HG03039 (cell line): ENCODE results near the gene SMIM23.

ENCODE experiments used
- ATAC-seq: cut with Tn5 transposase; IDR thresholded peaks from one replicate; pipeline ENCODE4 v1.9.1; 2021; ENCODE audit warnings: mild to moderate bottlenecking, moderate library complexity; ENCODE audit not compliant: unreplicated experiment

The SMIM23 gene

GRCh38 chr5:171813270-171813669 lies 27.7 kb downstream of the SMIM23 start:
- no peak for ATAC-seq

- ATAC-seq: no peak
Measured at GRCh38 chr5:171813813-171814490, 28.3 kb downstream of the SMIM23 start.

- no peak for ATAC-seq
Measured at GRCh38 chr5:171816666-171817065, 31.0 kb downstream of the SMIM23 start.

- ATAC-seq: no peak
Measured at GRCh38 chr5:171820561-171820960, 34.9 kb downstream of the SMIM23 start.

GRCh38 chr5:171821286-171821685 lies 35.7 kb downstream of the SMIM23 start:
- no peak for ATAC-seq

GRCh38 chr5:171823269-171823668 lies 37.7 kb downstream of the SMIM23 start:
- ATAC-seq: no peak

- ATAC-seq: no peak
Measured at GRCh38 chr5:171825051-171825450, 39.4 kb downstream of the SMIM23 start.

- no peak for ATAC-seq
Measured at GRCh38 chr5:171826132-171826531, 40.5 kb downstream of the SMIM23 start.

- no peak for ATAC-seq
Measured at GRCh38 chr5:171827162-171827561, 41.5 kb downstream of the SMIM23 start.

GRCh38 chr5:171830686-171831085 lies 45.1 kb downstream of the SMIM23 start:
- no peak for ATAC-seq

- ATAC-seq: no peak
Measured at GRCh38 chr5:171832775-171833174, 47.2 kb downstream of the SMIM23 start.

GRCh38 chr5:171834461-171834860 lies 48.8 kb downstream of the SMIM23 start:
- no peak for ATAC-seq

GRCh38 chr5:171835066-171835465 lies 49.4 kb downstream of the SMIM23 start:
- no peak for ATAC-seq

GRCh38 chr5:171837522-171837921 lies 51.9 kb downstream of the SMIM23 start:
- no peak for ATAC-seq

GRCh38 chr5:171838066-171838465 lies 52.4 kb downstream of the SMIM23 start:
- ATAC-seq: no peak

- ATAC-seq: no peak
Measured at GRCh38 chr5:171839112-171839511, 53.5 kb downstream of the SMIM23 start.

- ATAC-seq: no peak
Measured at GRCh38 chr5:171840066-171840465, 54.4 kb downstream of the SMIM23 start.
